T-helper 2 cell treated with Interferon-gamma antibody and Interleukin-4, amounts not matched to agents 5 μg/mL and 100 μg/mL, for 36 hours (primary cell): Measurements from ENCODE around the gene NIPAL4.
A peak's percentile ranks its signal among the peaks of the same experiment; 100 is the strongest.
"Not testable (repeated sequence)": the region's sequence is repeated elsewhere in the genome, so short reads cannot be mapped to it uniquely, and the experiment has no call there.

Source experiments
- DNase-seq: peaks from one replicate; pipeline ENCODE4 v3.0.0; 2021; ENCODE audit warnings: low spot score
- H3K27ac Mint-ChIP-seq: one replicate; pipeline ENCODE4 v1.8.0; 2021; ENCODE audit warnings: mild to moderate bottlenecking, mixed read lengths
- H3K27me3 Mint-ChIP-seq: one replicate; pipeline ENCODE4 v1.8.0; 2021; ENCODE audit warnings: low read depth, mixed read lengths
- H3K36me3 Mint-ChIP-seq: one replicate; pipeline ENCODE4 v1.8.0; 2021; ENCODE audit warnings: low read depth, mixed read lengths
- H3K4me1 Mint-ChIP-seq: one replicate; pipeline ENCODE4 v1.8.0; 2021; ENCODE audit warnings: low read depth, mixed read lengths
- H3K4me3 Mint-ChIP-seq: one replicate; pipeline ENCODE4 v1.8.0; 2022; ENCODE audit warnings: mild to moderate bottlenecking, moderate library complexity, mixed read lengths
- H3K9me3 Mint-ChIP-seq: one replicate; pipeline ENCODE4 v1.8.0; 2021; ENCODE audit warnings: mixed read lengths

NIPAL4 gene

GRCh38 chr5:157470631-157471030 is 10.6 kb downstream of the NIPAL4 start:
- Mint-ChIP-seq H3K36me3 (peaks cover 51% of the 10 kb centered on the region), H3K9me3 (no peaks in the 10 kb centered on the region), H3K4me1 (peaks cover 19% of the 10 kb centered on the region), H3K27me3 (no peaks in the 10 kb centered on the region), H3K27ac (no peak overlapping the region), H3K4me3 (no peak overlapping the region)
- DNase-seq = no peak

GRCh38 chr5:157471709-157472108 is 11.7 kb downstream of the NIPAL4 start:
- H3K4me1 Mint-ChIP-seq = peaks cover 18% of the 10 kb centered on the region
- no peak overlapping the region for H3K27ac Mint-ChIP-seq
- DNase-seq = no peak
- H3K4me3 Mint-ChIP-seq = no peak overlapping the region
- no peaks in the 10 kb centered on the region for H3K9me3 Mint-ChIP-seq
- no peaks in the 10 kb centered on the region for H3K27me3 Mint-ChIP-seq
- H3K36me3 Mint-ChIP-seq = peaks cover 50% of the 10 kb centered on the region

GRCh38 chr5:157473383-157474320 is 13.6 kb downstream of the NIPAL4 start:
- peaks cover 34% of the 10 kb centered on the region for H3K4me1 Mint-ChIP-seq
- H3K4me3 Mint-ChIP-seq = no peak overlapping the region
- peak overlapping the region; percentile 11 for H3K27ac Mint-ChIP-seq
- no peaks in the 10 kb centered on the region for H3K27me3 Mint-ChIP-seq
- no peak for DNase-seq
- no peaks in the 10 kb centered on the region for H3K9me3 Mint-ChIP-seq
- H3K36me3 Mint-ChIP-seq = peaks cover 68% of the 10 kb centered on the region

- Mint-ChIP-seq H3K27ac (peak overlapping the region; percentile 59), H3K4me1 (peaks cover 49% of the 10 kb centered on the region), H3K9me3 (no peaks in the 10 kb centered on the region), H3K4me3 (no peak overlapping the region), H3K36me3 (peaks cover 81% of the 10 kb centered on the region), H3K27me3 (no peaks in the 10 kb centered on the region)
- DNase-seq = no peak
Measured at GRCh38 chr5:157475432-157475831, 15.4 kb downstream of the NIPAL4 start.

GRCh38 chr5:157476702-157477408 is 16.8 kb downstream of the NIPAL4 start:
- no peaks in the 10 kb centered on the region for H3K27me3 Mint-ChIP-seq
- H3K4me1 Mint-ChIP-seq = peaks cover 56% of the 10 kb centered on the region
- H3K9me3 Mint-ChIP-seq = no peaks in the 10 kb centered on the region
- no peak for DNase-seq
- H3K27ac Mint-ChIP-seq = peak overlapping the region; percentile 37
- peaks cover 89% of the 10 kb centered on the region for H3K36me3 Mint-ChIP-seq
- no peak overlapping the region for H3K4me3 Mint-ChIP-seq

- H3K9me3 Mint-ChIP-seq = no peaks in the 10 kb centered on the region
Measured at GRCh38 chr5:157477814-157478494, 17.9 kb downstream of the NIPAL4 start.

GRCh38 chr5:157478726-157479125 is 18.7 kb downstream of the NIPAL4 start:
- Mint-ChIP-seq H3K27ac (peak overlapping the region; percentile 84), H3K36me3 (peaks cover 89% of the 10 kb centered on the region), H3K9me3 (no peaks in the 10 kb centered on the region), H3K4me1 (peaks cover 52% of the 10 kb centered on the region), H3K4me3 (peak overlapping the region; percentile 8), H3K27me3 (no peaks in the 10 kb centered on the region)
- DNase-seq = no peak

More at GRCh38 chr5:157477814-157478494, 17.9 kb downstream of the NIPAL4 start:
- Mint-ChIP-seq H3K4me3 (no peak overlapping the region), H3K27ac (peak overlapping the region; percentile 84), H3K27me3 (no peaks in the 10 kb centered on the region), H3K36me3 (peaks cover 90% of the 10 kb centered on the region), H3K4me1 (peaks cover 59% of the 10 kb centered on the region)
- no peak for DNase-seq

GRCh38 chr5:157479166-157479565 is 19.2 kb downstream of the NIPAL4 start:
- H3K4me1 Mint-ChIP-seq = peaks cover 54% of the 10 kb centered on the region
- no peak for DNase-seq
- peak overlapping the region; percentile 84 for H3K27ac Mint-ChIP-seq
- no peaks in the 10 kb centered on the region for H3K9me3 Mint-ChIP-seq
- H3K4me3 Mint-ChIP-seq = peak overlapping the region; percentile 50
- no peaks in the 10 kb centered on the region for H3K27me3 Mint-ChIP-seq
- peaks cover 89% of the 10 kb centered on the region for H3K36me3 Mint-ChIP-seq

GRCh38 chr5:157479612-157480510 is 19.8 kb downstream of the NIPAL4 start:
- Mint-ChIP-seq H3K36me3 (peaks cover 88% of the 10 kb centered on the region), H3K27me3 (no peaks in the 10 kb centered on the region), H3K4me1 (peaks cover 56% of the 10 kb centered on the region), H3K9me3 (no peaks in the 10 kb centered on the region), H3K27ac (peak overlapping the region; percentile 84), H3K4me3 (peak overlapping the region; percentile 50)
- DNase-seq = no peak

- Mint-ChIP-seq H3K36me3 (peaks cover 88% of the 10 kb centered on the region), H3K9me3 (no peaks in the 10 kb centered on the region), H3K4me3 (peak overlapping the region; percentile 24), H3K27ac (peak overlapping the region; percentile 75), H3K27me3 (no peaks in the 10 kb centered on the region), H3K4me1 (peaks cover 63% of the 10 kb centered on the region)
- DNase-seq = no peak
Measured at GRCh38 chr5:157481265-157481664, 21.3 kb downstream of the NIPAL4 start.

- H3K36me3 Mint-ChIP-seq = peaks cover 90% of the 10 kb centered on the region
- peaks cover 66% of the 10 kb centered on the region for H3K4me1 Mint-ChIP-seq
- H3K9me3 Mint-ChIP-seq = no peaks in the 10 kb centered on the region
- no peaks in the 10 kb centered on the region for H3K27me3 Mint-ChIP-seq
- peak overlapping the region; percentile 75 for H3K27ac Mint-ChIP-seq
- H3K4me3 Mint-ChIP-seq = no peak overlapping the region
- no peak for DNase-seq
Measured at GRCh38 chr5:157481666-157482065, 21.7 kb downstream of the NIPAL4 start.

GRCh38 chr5:157482702-157483101 is 22.7 kb downstream of the NIPAL4 start:
- not testable (repeated sequence) for H3K4me3 Mint-ChIP-seq, DNase-seq, H3K9me3 Mint-ChIP-seq, H3K27me3 Mint-ChIP-seq
- peak overlapping the region; percentile 24 for H3K27ac Mint-ChIP-seq
- peaks cover 90% of the 10 kb centered on the region for H3K36me3 Mint-ChIP-seq
- peaks cover 69% of the 10 kb centered on the region for H3K4me1 Mint-ChIP-seq

GRCh38 chr5:157484768-157485167 is 24.8 kb downstream of the NIPAL4 start:
- no peaks in the 10 kb centered on the region for H3K9me3 Mint-ChIP-seq
- DNase-seq = no peak
- H3K36me3 Mint-ChIP-seq = peaks cover 89% of the 10 kb centered on the region
- peak overlapping the region; percentile 62 for H3K27ac Mint-ChIP-seq
- H3K4me3 Mint-ChIP-seq = no peak overlapping the region
- peaks cover 57% of the 10 kb centered on the region for H3K4me1 Mint-ChIP-seq
- no peaks in the 10 kb centered on the region for H3K27me3 Mint-ChIP-seq
